ENCODE data around the gene SLC11A1. TPM values are rescaled to one million over a fixed set of nuclear protein-coding genes. Genes with fewer than 3 reads are reported as not detected.
A peak's percentile ranks its signal among the peaks of the same experiment; 100 is the strongest.

The SLC11A1 gene
- total and polyA plus RNA-seq, 2 donors (not counting 1 experiment from before 2014, with no cell fraction given), result 6.5 to 65.3 TPM

- peak overlapping the region; percentile 13 for H3K4me3 Mint-ChIP-seq
- no peaks in the 10 kb centered on the region for H3K9me3 Mint-ChIP-seq (ENCODE audit: insufficient read depth)
- TF ChIP-seq, protein P1, sequence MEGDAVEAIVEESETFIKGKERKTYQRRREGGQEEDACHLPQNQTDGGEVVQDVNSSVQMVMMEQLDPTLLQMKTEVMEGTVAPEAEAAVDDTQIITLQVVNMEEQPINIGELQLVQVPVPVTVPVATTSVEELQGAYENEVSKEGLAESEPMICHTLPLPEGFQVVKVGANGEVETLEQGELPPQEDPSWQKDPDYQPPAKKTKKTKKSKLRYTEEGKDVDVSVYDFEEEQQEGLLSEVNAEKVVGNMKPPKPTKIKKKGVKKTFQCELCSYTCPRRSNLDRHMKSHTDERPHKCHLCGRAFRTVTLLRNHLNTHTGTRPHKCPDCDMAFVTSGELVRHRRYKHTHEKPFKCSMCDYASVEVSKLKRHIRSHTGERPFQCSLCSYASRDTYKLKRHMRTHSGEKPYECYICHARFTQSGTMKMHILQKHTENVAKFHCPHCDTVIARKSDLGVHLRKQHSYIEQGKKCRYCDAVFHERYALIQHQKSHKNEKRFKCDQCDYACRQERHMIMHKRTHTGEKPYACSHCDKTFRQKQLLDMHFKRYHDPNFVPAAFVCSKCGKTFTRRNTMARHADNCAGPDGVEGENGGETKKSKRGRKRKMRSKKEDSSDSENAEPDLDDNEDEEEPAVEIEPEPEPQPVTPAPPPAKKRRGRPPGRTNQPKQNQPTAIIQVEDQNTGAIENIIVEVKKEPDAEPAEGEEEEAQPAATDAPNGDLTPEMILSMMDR (IDR thresholded peaks at IDR 0.05), result no peak
- no peak for TF ChIP-seq EZH2 (IDR thresholded peaks at IDR 0.05; ENCODE audit: borderline replicate concordance, insufficient read depth, low read depth, low read length, poor library complexity, severe bottlenecking)
- H3K4me2 ChIP-seq (replicated peaks; ENCODE audit: low read depth, low read length, poor library complexity, severe bottlenecking), result peak overlapping the region; percentile 20
- H4K20me1 ChIP-seq (ENCODE audit: control insufficient read depth, insufficient read depth, low read length, poor library complexity, severe bottlenecking), result no peaks in the 10 kb centered on the region
- H3K79me2 ChIP-seq (ENCODE audit: control insufficient read depth, insufficient read depth, low read length), result no peaks in the 10 kb centered on the region
- peaks cover 0 to 10% (median 2%) of the 10 kb centered on the region in 3 donors for H3K9me3 ChIP-seq (ENCODE audit: control extremely low read depth in 1 of 3, control insufficient read depth in 2 of 3, insufficient read depth in 1 of 3, low read length in 2 of 3)
- no peak overlapping the region for H3K4me3 ChIP-seq (ENCODE audit: control extremely low read depth in 1 of 5, extremely low read depth in 1 of 5, insufficient read depth in 1 of 5, low read depth in 2 of 5, low read length in 4 of 5)
- H3K4me1 ChIP-seq (ENCODE audit: control insufficient read depth in 2 of 2, insufficient read depth in 2 of 2, low read length in 2 of 2), result peaks cover 19 to 41% of the 10 kb centered on the region in 2 donors
- ATAC-seq (ENCODE audit: low read depth) (no peak), DNase-seq (peak; percentile 35)
- H3K27me3 Mint-ChIP-seq, result no peaks in the 10 kb centered on the region
- no peak overlapping the region for H2AFZ ChIP-seq (ENCODE audit: insufficient read depth, low read depth, low read length, poor library complexity, severe bottlenecking)
- 90% methylated on average over 9 of the region's 11 CpGs for WGBS (ENCODE audit: insufficient coverage)
- ChIA-PET POLR2A (no interaction called here), CTCF (interaction anchor here (1.3 to 2.5 kb wide), 4 partner anchors 13 to 98 kb away, joined by 3 to 11 read pairs (median 6); no protein-coding TSS in a partner anchor)
- H3K27me3 ChIP-seq (replicated peaks in 1 of 4; ENCODE audit: control extremely low read depth in 1 of 4, control insufficient read depth in 3 of 4, insufficient read depth in 4 of 4, low read length in 3 of 4), result no peaks in the 10 kb centered on the region
- intact Hi-C loops (cut with micrococcal nuclease), result no loop called here
- H3K27ac Mint-ChIP-seq, result peak overlapping the region; percentile 34
- peak overlapping the region in 1 of 2 donors; percentile 49 for H3K27ac ChIP-seq (ENCODE audit: low read length in 2 of 2)
- H3K36me3 ChIP-seq (replicated peaks in 1 of 2; ENCODE audit: control extremely low read depth in 1 of 2, control insufficient read depth in 1 of 2, extremely low read depth in 1 of 2, insufficient read depth in 2 of 2, low read length in 1 of 2), result no peaks in the 10 kb centered on the region
- H3K4me1 Mint-ChIP-seq, result peaks cover 28% of the 10 kb centered on the region
- H3K9ac ChIP-seq (ENCODE audit: low read length), result no peak overlapping the region
Observed at GRCh38 chr2:218370410-218371063, 11.5 kb upstream of the SLC11A1 start.

GRCh38 chr2:218371983-218372350 lies 10.1 kb upstream of the SLC11A1 start:
- POLR2A ChIA-PET, result no interaction called here
- Mint-ChIP-seq H3K4me3 (no peak overlapping the region), H3K27ac (no peak overlapping the region), H3K27me3 (no peaks in the 10 kb centered on the region), H3K9me3 (ENCODE audit: insufficient read depth) (no peaks in the 10 kb centered on the region), H3K4me1 (peaks cover 28% of the 10 kb centered on the region)
- TF ChIP-seq, protein P1 (IDR thresholded peaks at IDR 0.05), result no peak
- no peak for TF ChIP-seq EZH2 (IDR thresholded peaks at IDR 0.05; ENCODE audit: borderline replicate concordance, insufficient read depth, low read depth, low read length, poor library complexity, severe bottlenecking)
- CTCF ChIA-PET, result interaction anchor here (1.7 kb wide), 1 partner anchor 16 kb away, joined by 4 read pairs; the partner anchor contains the start of gene CATIP
- peaks cover 19 to 41% of the 10 kb centered on the region in 2 donors for H3K4me1 ChIP-seq (ENCODE audit: control insufficient read depth in 2 of 2, insufficient read depth in 2 of 2, low read length in 2 of 2)
- DNase-seq (no peak), ATAC-seq (ENCODE audit: low read depth) (no peak)
- H3K79me2 ChIP-seq (ENCODE audit: control insufficient read depth, insufficient read depth, low read length), result no peaks in the 10 kb centered on the region
- H3K9ac ChIP-seq (ENCODE audit: low read length), result no peak overlapping the region
- no peaks in the 10 kb centered on the region for H4K20me1 ChIP-seq (ENCODE audit: control insufficient read depth, insufficient read depth, low read length, poor library complexity, severe bottlenecking)
- no peak overlapping the region for H3K4me3 ChIP-seq (ENCODE audit: control extremely low read depth in 1 of 5, extremely low read depth in 1 of 5, insufficient read depth in 1 of 5, low read depth in 2 of 5, low read length in 4 of 5)
- H2AFZ ChIP-seq (ENCODE audit: insufficient read depth, low read depth, low read length, poor library complexity, severe bottlenecking), result no peak overlapping the region
- no peak overlapping the region for H3K27ac ChIP-seq (ENCODE audit: low read length in 2 of 2)
- no peak overlapping the region for H3K4me2 ChIP-seq (replicated peaks; ENCODE audit: low read depth, low read length, poor library complexity, severe bottlenecking)
- H3K9me3 ChIP-seq (ENCODE audit: control extremely low read depth in 1 of 3, control insufficient read depth in 2 of 3, insufficient read depth in 1 of 3, low read length in 2 of 3), result peaks cover 0 to 4% (median 0%) of the 10 kb centered on the region in 3 donors
- no peaks in the 10 kb centered on the region for H3K36me3 ChIP-seq (replicated peaks in 1 of 2; ENCODE audit: control extremely low read depth in 1 of 2, control insufficient read depth in 1 of 2, extremely low read depth in 1 of 2, insufficient read depth in 2 of 2, low read length in 1 of 2)
- no peaks in the 10 kb centered on the region for H3K27me3 ChIP-seq (replicated peaks in 1 of 4; ENCODE audit: control extremely low read depth in 1 of 4, control insufficient read depth in 3 of 4, insufficient read depth in 4 of 4, low read length in 3 of 4)
- intact Hi-C loops (cut with micrococcal nuclease), result no loop called here

All from B cell (primary cell).